GM18499 (cell line): ENCODE results near the gene TNNI3.
"Not testable (repeated sequence)": the region's sequence is repeated elsewhere in the genome, so short reads cannot be mapped to it uniquely, and the experiment has no call there.

Experiments used
- ATAC-seq: cut with Tn5 transposase; IDR thresholded peaks from one replicate; pipeline ENCODE4 v1.9.1; 2021; ENCODE audit warnings: moderate number of reproducible peaks; ENCODE audit not compliant: insufficient read depth, unreplicated experiment

Gene TNNI3

GRCh38 chr19:55116232-55116858 lies 41.2 kb downstream of the TNNI3 start:
- no peak for ATAC-seq

GRCh38 chr19:55115446-55116065 lies 42.0 kb downstream of the TNNI3 start:
- no peak for ATAC-seq

- ATAC-seq = no peak
Measured at GRCh38 chr19:55114566-55115145, 42.9 kb downstream of the TNNI3 start.

GRCh38 chr19:55113570-55114039 lies 43.9 kb downstream of the TNNI3 start:
- no peak for ATAC-seq

GRCh38 chr19:55112777-55113569 lies 44.6 kb downstream of the TNNI3 start:
- ATAC-seq = no peak

GRCh38 chr19:55112246-55112776 lies 45.2 kb downstream of the TNNI3 start:
- no peak for ATAC-seq

GRCh38 chr19:55111238-55111831 lies 46.2 kb downstream of the TNNI3 start:
- no peak for ATAC-seq

GRCh38 chr19:55109527-55110291 lies 47.8 kb downstream of the TNNI3 start:
- no peak for ATAC-seq

- ATAC-seq = not testable (repeated sequence)
Measured at GRCh38 chr19:55107252-55107651, 50.3 kb downstream of the TNNI3 start.

- ATAC-seq = no peak
Measured at GRCh38 chr19:55106591-55106990, 50.9 kb downstream of the TNNI3 start.

GRCh38 chr19:55105237-55105636 lies 52.3 kb downstream of the TNNI3 start:
- ATAC-seq = no peak

- no peak for ATAC-seq
Measured at GRCh38 chr19:55103190-55103589, 54.3 kb downstream of the TNNI3 start.
